Effector memory CD4-positive, alpha-beta T cell (primary cell): ENCODE results near the gene SLC27A1.
"Not testable (repeated sequence)": the region's sequence is repeated elsewhere in the genome, so short reads cannot be mapped to it uniquely, and the experiment has no call there.

Source experiments
- DNase-seq, 3 donors: peaks; one replicate each; pipeline ENCODE4 v3.0.0-alpha.2; 2020
- H3K27ac ChIP-seq: 2 replicates; pipeline ENCODE4 v1.7.0; 2013; ENCODE audit warnings: mild to moderate bottlenecking, low read length, moderate library complexity; ENCODE audit not compliant: insufficient read depth, poor library complexity, severe bottlenecking
- H3K27me3 ChIP-seq: replicated peaks from 2 replicates; pipeline ENCODE4 v1.7.0; 2013; ENCODE audit warnings: mild to moderate bottlenecking, low read length; ENCODE audit not compliant: insufficient read depth, control insufficient read depth, poor library complexity, severe bottlenecking
- H3K36me3 ChIP-seq: 2 replicates; pipeline ENCODE4 v1.7.0; 2013; ENCODE audit warnings: mild to moderate bottlenecking, low read length, moderate library complexity; ENCODE audit not compliant: control insufficient read depth, insufficient read depth
- H3K4me1 ChIP-seq: 2 replicates; pipeline ENCODE4 v1.7.0; 2013; ENCODE audit warnings: low read length, mild to moderate bottlenecking; ENCODE audit not compliant: control insufficient read depth, insufficient read depth, poor library complexity, severe bottlenecking
- H3K4me3 ChIP-seq: 2 replicates; pipeline ENCODE4 v1.7.0; 2013; ENCODE audit warnings: low read length, low read depth, mild to moderate bottlenecking; ENCODE audit not compliant: insufficient read depth, poor library complexity, severe bottlenecking
- H3K9me3 ChIP-seq: 2 replicates; pipeline ENCODE4 v1.7.0; 2013; ENCODE audit warnings: mild to moderate bottlenecking, low read length, moderate library complexity; ENCODE audit not compliant: control insufficient read depth

Gene SLC27A1

GRCh38 chr19:17487284-17488121, 17.2 kb downstream of the SLC27A1 start:
- peaks cover 22% of the 10 kb centered on the region for H3K4me1 ChIP-seq
- no peaks in the 10 kb centered on the region for H3K9me3 ChIP-seq
- H3K36me3 ChIP-seq: no peaks in the 10 kb centered on the region
- DNase-seq: no peak
- H3K27ac ChIP-seq: no peak overlapping the region
- H3K4me3 ChIP-seq: no peak overlapping the region
- H3K27me3 ChIP-seq: no peaks in the 10 kb centered on the region

GRCh38 chr19:17488593-17489391, 18.5 kb downstream of the SLC27A1 start:
- Histone ChIP-seq H3K9me3 (no peaks in the 10 kb centered on the region), H3K4me1 (peaks cover 22% of the 10 kb centered on the region), H3K4me3 (peak overlapping the region; percentile 16), H3K36me3 (no peaks in the 10 kb centered on the region), H3K27ac (peak overlapping the region; percentile 43), H3K27me3 (no peaks in the 10 kb centered on the region)
- DNase-seq: peak; percentile 57 to 69 (median 60)

- no peaks in the 10 kb centered on the region for H3K36me3 ChIP-seq
- DNase-seq: no peak
- peaks cover 22% of the 10 kb centered on the region for H3K4me1 ChIP-seq
Measured at GRCh38 chr19:17489392-17490030, 19.2 kb downstream of the SLC27A1 start.

DNA sequence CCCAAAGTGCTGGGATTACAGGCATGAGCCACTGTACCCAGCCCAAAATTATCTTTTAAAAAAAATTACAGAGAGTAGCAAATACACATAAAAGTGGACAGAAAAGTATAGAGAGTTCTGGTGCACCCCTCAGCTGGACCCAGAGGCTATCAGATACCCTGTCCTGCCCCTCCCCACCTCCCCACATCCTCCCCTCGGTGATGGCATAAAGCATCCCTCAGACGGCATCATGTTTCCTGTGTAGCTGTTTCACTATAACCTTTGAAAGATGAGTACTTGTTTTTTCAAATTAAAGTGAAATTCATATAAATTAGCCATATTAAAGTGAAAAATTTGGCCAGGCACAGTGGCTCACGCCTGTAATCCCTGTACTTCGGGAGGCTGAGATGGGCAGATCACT, 20.1 kb downstream of the SLC27A1 start:
- Histone ChIP-seq H3K4me3 (no peak overlapping the region), H3K4me1 (peaks cover 22% of the 10 kb centered on the region), H3K27me3 (no peaks in the 10 kb centered on the region), H3K9me3 (no peaks in the 10 kb centered on the region), H3K27ac (no peak overlapping the region), H3K36me3 (no peaks in the 10 kb centered on the region)
- DNase-seq: peak in 1 of 3 donors; percentile 29

More at GRCh38 chr19:17489392-17490030, 19.2 kb downstream of the SLC27A1 start:
- Histone ChIP-seq H3K9me3 (no peaks in the 10 kb centered on the region), H3K4me3 (no peak overlapping the region), H3K27ac (peak overlapping the region; percentile 43), H3K27me3 (no peaks in the 10 kb centered on the region)

DNA sequence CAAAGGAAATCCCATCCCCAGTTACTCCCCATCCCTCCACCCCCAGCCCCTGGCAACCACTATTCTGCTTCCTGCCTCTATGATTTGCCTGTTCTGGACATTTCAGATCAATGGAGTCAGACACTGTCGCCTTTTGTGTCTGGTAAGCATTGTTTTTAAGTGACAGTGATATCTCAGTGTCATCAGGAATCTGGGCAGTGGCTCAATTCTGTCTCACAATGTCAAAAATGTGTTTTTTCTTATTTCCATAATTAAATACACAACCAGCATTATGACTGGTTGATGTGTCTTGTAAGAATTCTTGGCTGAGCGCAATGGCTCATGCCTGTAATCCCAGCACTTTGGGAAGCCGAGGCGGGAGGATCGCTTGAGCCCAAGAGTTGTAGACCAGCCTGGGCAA, 21.0 kb downstream of the SLC27A1 start:
- no peak overlapping the region for H3K27ac ChIP-seq
- no peaks in the 10 kb centered on the region for H3K36me3 ChIP-seq
- H3K4me3 ChIP-seq: no peak overlapping the region
- H3K27me3 ChIP-seq: no peaks in the 10 kb centered on the region
- peaks cover 26% of the 10 kb centered on the region for H3K4me1 ChIP-seq
- DNase-seq: no peak
- no peaks in the 10 kb centered on the region for H3K9me3 ChIP-seq

DNA sequence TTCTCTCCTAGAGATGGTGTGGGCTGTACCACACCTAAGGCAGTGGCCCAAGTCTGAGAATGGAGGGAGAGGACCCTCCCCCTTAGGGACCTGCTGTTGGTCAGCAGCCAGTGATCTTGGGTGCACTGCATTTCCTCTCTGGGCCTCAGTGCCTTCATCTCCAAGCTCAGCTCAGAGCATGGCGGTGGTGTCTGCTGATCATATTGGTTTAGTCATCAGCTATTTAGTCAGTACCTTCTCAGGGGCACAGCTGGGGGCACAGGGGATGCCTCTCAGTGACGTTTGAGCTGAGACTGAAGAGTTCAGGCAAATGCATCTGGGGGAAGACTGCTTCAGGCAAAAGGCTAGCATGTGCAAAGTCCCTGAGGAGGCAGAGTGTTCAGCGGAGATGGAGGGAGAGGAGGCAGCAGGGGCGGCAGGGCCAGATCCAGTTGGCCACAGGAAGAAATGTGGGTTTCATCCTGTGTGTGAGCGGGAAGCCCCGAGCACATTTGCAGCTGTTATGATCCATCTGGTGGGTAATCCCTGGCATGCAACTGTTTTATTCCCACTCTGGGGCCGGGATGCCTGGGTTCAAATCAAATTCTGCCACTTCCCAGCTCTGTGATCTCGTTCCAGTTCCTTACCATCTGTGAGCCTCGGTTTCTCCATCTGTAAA, 25.4 kb downstream of the SLC27A1 start:
- H3K4me3 ChIP-seq: no peak overlapping the region
- no peak for DNase-seq
- no peaks in the 10 kb centered on the region for H3K9me3 ChIP-seq
- H3K27me3 ChIP-seq: no peaks in the 10 kb centered on the region
- peaks cover 7% of the 10 kb centered on the region for H3K4me1 ChIP-seq
- no peaks in the 10 kb centered on the region for H3K36me3 ChIP-seq
- no peak overlapping the region for H3K27ac ChIP-seq

- no peak overlapping the region for H3K4me3 ChIP-seq
- H3K9me3 ChIP-seq: no peaks in the 10 kb centered on the region
- H3K4me1 ChIP-seq: peaks cover 7% of the 10 kb centered on the region
- DNase-seq: peak; percentile 55 to 69 (median 58)
- no peak overlapping the region for H3K27ac ChIP-seq
- no peaks in the 10 kb centered on the region for H3K36me3 ChIP-seq
- no peaks in the 10 kb centered on the region for H3K27me3 ChIP-seq
Measured at GRCh38 chr19:17496337-17496997, 26.1 kb downstream of the SLC27A1 start.

- Histone ChIP-seq H3K27me3 (no peaks in the 10 kb centered on the region), H3K36me3 (no peaks in the 10 kb centered on the region), H3K4me3 (no peak overlapping the region), H3K4me1 (peaks cover 7% of the 10 kb centered on the region), H3K27ac (no peak overlapping the region), H3K9me3 (no peaks in the 10 kb centered on the region)
- no peak for DNase-seq
Measured at GRCh38 chr19:17497149-17497798, 26.9 kb downstream of the SLC27A1 start.

- not testable (repeated sequence) for H3K27ac ChIP-seq, H3K36me3 ChIP-seq, DNase-seq, H3K27me3 ChIP-seq, H3K4me1 ChIP-seq, H3K4me3 ChIP-seq, H3K9me3 ChIP-seq
Measured at GRCh38 chr19:17499025-17499424, 28.7 kb downstream of the SLC27A1 start.
